Breast epithelium (tissue), 4 donors: ENCODE measurements around the gene MBD5. TPM values are rescaled to one million over a fixed set of nuclear protein-coding genes. Genes with fewer than 3 reads are reported as not detected.

Source experiments
- DNase-seq, 2 donors: peaks; one replicate each; pipeline ENCODE4 v3.0.0-alpha.2; 2019; ENCODE audit warnings: low spot score in 2 of 2
- H3K27ac ChIP-seq, 2 donors: fragments of 200-600 bp; sonication (generic) in 1 of 2; one replicate each; pipeline ENCODE4 v1.5.1; 2016 to 2019; ENCODE audit warnings: mild to moderate bottlenecking in 1 of 2
- H3K27me3 ChIP-seq, 2 donors: fragments of 200-600 bp; sonication (generic) in 1 of 2; one replicate each; pipeline versions ENCODE4 v1.5.1 to v1.6.0; 2017 to 2019; ENCODE audit warnings: control low read depth in 1 of 2, mild to moderate bottlenecking in 1 of 2
- H3K36me3 ChIP-seq: fragments of 200-600 bp; one replicate; pipeline ENCODE4 v1.5.1; 2019
- H3K4me1 ChIP-seq, 2 donors: fragments of 200-600 bp; sonication (generic); one replicate each; pipeline ENCODE4 v1.5.1; 2016 to 2019; ENCODE audit warnings: control low read depth in 1 of 2
- H3K4me3 ChIP-seq, 3 donors: fragments of 200-600 bp; sonication (generic); 1 replicate in 2 of 3; 2 replicates in 1 of 3; pipeline ENCODE4 v1.5.1; 2016 to 2019; ENCODE audit warnings: mild to moderate bottlenecking in 3 of 3, moderate library complexity in 2 of 3
- H3K9me3 ChIP-seq, 2 donors: fragments of 200-600 bp; sonication (generic) in 1 of 2; one replicate each; pipeline ENCODE4 v1.5.1; 2016 to 2019; ENCODE audit warnings: control low read depth in 1 of 2
- CTCF ChIP-seq, 3 donors: fragments of 450-650 bp; IDR thresholded peaks; one replicate each; pipeline ENCODE4 v1.5.1; 2016 to 2017; ENCODE audit warnings: antibody characterized with exemption in 3 of 3, mild to moderate bottlenecking in 3 of 3, moderate library complexity in 3 of 3
- POLR2A ChIP-seq: fragments of 450-650 bp; IDR thresholded peaks from one replicate; pipeline ENCODE4 v1.6.1; 2016; ENCODE audit warnings: antibody characterized with exemption, mild to moderate bottlenecking, moderate library complexity
- POLR2AphosphoS5 ChIP-seq, 3 donors: sonication (generic); formaldehyde crosslinking; IDR thresholded peaks; one replicate each; pipeline ENCODE4 v1.6.1; 2017; ENCODE audit warnings: antibody characterized with exemption in 3 of 3
- intact Hi-C: fragments of 100-400 bp; cut with DNase I; formaldehyde crosslinking; loops from one replicate; pipeline ENCODE4 v1.15.1; 2023; ENCODE audit warnings: low total_unique reads
- total RNA-seq, 3 donors: library from RNA; depleted of rRNA; stranded (reverse); fragments of >200 nt; gene quantifications; one replicate each; pipeline ENCODE4 v1.1.0, GENCODE V29; 2016

The MBD5 gene
- total RNA-seq, 3 donors from 2014 or later, result 24.0 to 63.8 (median 40.3) TPM

- Histone ChIP-seq H3K4me1 (no peaks in the 10 kb centered on the region), H3K27ac (no peak overlapping the region), H3K4me3 (no peak overlapping the region), H3K9me3 (no peaks in the 10 kb centered on the region), H3K27me3 (no peaks in the 10 kb centered on the region), H3K36me3 (no peaks in the 10 kb centered on the region)
- intact Hi-C loops, result no loop called here
- no peak for TF ChIP-seq CTCF (IDR thresholded peaks at IDR 0.05)
- no peak for TF ChIP-seq POLR2A
- TF ChIP-seq POLR2AphosphoS5 (IDR thresholded peaks at IDR 0.05), result no peak
- no peak for DNase-seq
Observed at GRCh38 chr2:148106331-148106730, 85.4 kb downstream of the MBD5 start.

DNA sequence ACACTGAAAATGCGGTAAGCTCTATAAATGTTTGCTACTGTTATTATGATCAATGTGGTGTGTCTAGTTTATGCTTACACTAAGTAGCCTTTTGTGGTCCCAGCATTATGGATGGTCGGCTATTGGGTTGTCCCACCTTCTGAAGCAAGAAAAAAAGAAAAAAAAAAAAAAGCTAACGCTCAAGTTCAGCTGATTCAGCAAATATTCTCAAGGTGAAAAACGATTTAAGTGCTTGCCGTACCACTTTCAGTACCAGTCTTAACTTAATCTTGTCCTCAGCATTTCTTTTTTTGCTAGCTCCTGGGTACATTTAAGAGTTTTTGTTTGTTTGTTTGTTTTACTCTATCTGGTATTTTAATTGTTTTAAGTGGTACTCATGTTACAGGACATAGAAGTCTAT is 87.5 kb downstream of the MBD5 start:
- Histone ChIP-seq H3K4me1 (no peaks in the 10 kb centered on the region), H3K36me3 (no peaks in the 10 kb centered on the region), H3K9me3 (no peaks in the 10 kb centered on the region), H3K4me3 (no peak overlapping the region), H3K27ac (no peak overlapping the region), H3K27me3 (no peaks in the 10 kb centered on the region)
- intact Hi-C loops, result no loop called here
- no peak for TF ChIP-seq POLR2AphosphoS5 (IDR thresholded peaks at IDR 0.05)
- DNase-seq, result no peak

- H3K27ac ChIP-seq, result no peak overlapping the region
- H3K4me1 ChIP-seq, result no peaks in the 10 kb centered on the region
- intact Hi-C loops, result no loop called here
- H3K36me3 ChIP-seq, result no peaks in the 10 kb centered on the region
- H3K27me3 ChIP-seq, result no peaks in the 10 kb centered on the region
- DNase-seq, result no peak
- no peak overlapping the region for H3K4me3 ChIP-seq
- no peaks in the 10 kb centered on the region for H3K9me3 ChIP-seq
- TF ChIP-seq CTCF (IDR thresholded peaks at IDR 0.05) (no peak), POLR2A (no peak), POLR2AphosphoS5 (IDR thresholded peaks at IDR 0.05) (no peak)
Observed at GRCh38 chr2:148110184-148110583, 89.3 kb downstream of the MBD5 start.

GRCh38 chr2:148122788-148123187 is 101.9 kb downstream of the MBD5 start:
- DNase-seq, result no peak
- intact Hi-C loops, result no loop called here
- H3K27ac ChIP-seq, result no peak overlapping the region
- H3K4me1 ChIP-seq, result no peaks in the 10 kb centered on the region
- no peaks in the 10 kb centered on the region for H3K27me3 ChIP-seq
- H3K9me3 ChIP-seq, result no peaks in the 10 kb centered on the region
- H3K4me3 ChIP-seq, result no peak overlapping the region
- TF ChIP-seq POLR2A (no peak), CTCF (IDR thresholded peaks at IDR 0.05) (no peak), POLR2AphosphoS5 (IDR thresholded peaks at IDR 0.05) (no peak)
- no peaks in the 10 kb centered on the region for H3K36me3 ChIP-seq

GRCh38 chr2:148124271-148124670 is 103.4 kb downstream of the MBD5 start:
- no peaks in the 10 kb centered on the region for H3K27me3 ChIP-seq

More at GRCh38 chr2:148124271-148124670, 103.4 kb downstream of the MBD5 start:
- Histone ChIP-seq H3K36me3 (no peaks in the 10 kb centered on the region), H3K4me3 (no peak overlapping the region), H3K4me1 (no peaks in the 10 kb centered on the region), H3K9me3 (no peaks in the 10 kb centered on the region), H3K27ac (no peak overlapping the region)
- DNase-seq, result no peak
- TF ChIP-seq POLR2A (no peak), POLR2AphosphoS5 (IDR thresholded peaks at IDR 0.05) (no peak), CTCF (IDR thresholded peaks at IDR 0.05) (no peak)
- intact Hi-C loops, result no loop called here
